ENCODE data around the gene GRIA4.

The GRIA4 gene

GRCh38 chr11:106021967-106022794 lies 412.3 kb downstream of the GRIA4 start, which contains the start of gene MSANTD4:
Gene MSANTD4, minus strand, starts transcription at chr11:106022240. Its CDS starts 11,323 bp downstream, at chr11:106010917.
- Histone ChIP-seq H3K4me3 (ENCODE audit: low read depth, low read length) (peak within 1 kb of the TSS; percentile 91), H3K4me1 (ENCODE audit: control insufficient read depth, insufficient read depth, low read length) (peaks cover 8% of the 10 kb centered on the region; the same call in 1 of the 2 replicates), H3K9me3 (ENCODE audit: control insufficient read depth, insufficient read depth, low read depth, low read length) (no peaks in the 10 kb centered on the region), H3K27ac (ENCODE audit: low read depth, low read length) (peak within 1 kb of the TSS; percentile 36; the same call in 1 of the 2 replicates), H3K36me3 (ENCODE audit: control insufficient read depth, insufficient read depth, low read length) (no peaks in the 10 kb centered on the region), H3K27me3 (ENCODE audit: control insufficient read depth, insufficient read depth, low read length) (no peaks in the 10 kb centered on the region), H3K9ac (ENCODE audit: low read length) (peak within 1 kb of the TSS; percentile 79)

GRCh38 chr11:106022795-106023275 lies 413.0 kb downstream of the GRIA4 start:
- Histone ChIP-seq H3K9ac (ENCODE audit: low read length) (no peak overlapping the region), H3K36me3 (ENCODE audit: control insufficient read depth, insufficient read depth, low read length) (no peaks in the 10 kb centered on the region), H3K4me1 (ENCODE audit: control insufficient read depth, insufficient read depth, low read length) (peaks cover 8% of the 10 kb centered on the region; the same call in 1 of the 2 replicates), H3K27me3 (ENCODE audit: control insufficient read depth, insufficient read depth, low read length) (no peaks in the 10 kb centered on the region), H3K9me3 (ENCODE audit: control insufficient read depth, insufficient read depth, low read depth, low read length) (peaks cover 3% of the 10 kb centered on the region; the same call in 1 of the 2 replicates), H3K4me3 (ENCODE audit: low read depth, low read length) (peak overlapping the region; percentile 54), H3K27ac (ENCODE audit: low read depth, low read length) (no peak overlapping the region)

GRCh38 chr11:106030609-106031008 lies 420.7 kb downstream of the GRIA4 start:
- Histone ChIP-seq H3K27ac (ENCODE audit: low read depth, low read length) (no peak overlapping the region), H3K9me3 (ENCODE audit: control insufficient read depth, insufficient read depth, low read depth, low read length) (peaks cover 3% of the 10 kb centered on the region; the same call in 1 of the 2 replicates), H3K36me3 (ENCODE audit: control insufficient read depth, insufficient read depth, low read length) (no peaks in the 10 kb centered on the region), H3K4me3 (ENCODE audit: low read depth, low read length) (no peak overlapping the region), H3K27me3 (ENCODE audit: control insufficient read depth, insufficient read depth, low read length) (no peaks in the 10 kb centered on the region), H3K9ac (ENCODE audit: low read length) (no peak overlapping the region), H3K4me1 (ENCODE audit: control insufficient read depth, insufficient read depth, low read length) (no peaks in the 10 kb centered on the region)

- Histone ChIP-seq H3K9ac (ENCODE audit: low read length) (no peak overlapping the region), H3K27me3 (ENCODE audit: control insufficient read depth, insufficient read depth, low read length) (no peaks in the 10 kb centered on the region), H3K9me3 (ENCODE audit: control insufficient read depth, insufficient read depth, low read depth, low read length) (peaks cover 3% of the 10 kb centered on the region; the same call in 1 of the 2 replicates), H3K4me3 (ENCODE audit: low read depth, low read length) (no peak overlapping the region), H3K27ac (ENCODE audit: low read depth, low read length) (no peak overlapping the region), H3K4me1 (ENCODE audit: control insufficient read depth, insufficient read depth, low read length) (no peaks in the 10 kb centered on the region), H3K36me3 (ENCODE audit: control insufficient read depth, insufficient read depth, low read length) (no peaks in the 10 kb centered on the region)
Measured at GRCh38 chr11:106031202-106031810, 421.4 kb downstream of the GRIA4 start.

Data from HUES6 (cell line).